Measurements from ENCODE around the gene SPTB. TPM values are rescaled to one million over a fixed set of nuclear protein-coding genes. Genes with fewer than 3 reads are reported as not detected.

SPTB gene
- total RNA-seq, 1 donor from 2014 or later: 1.9 TPM

DNA sequence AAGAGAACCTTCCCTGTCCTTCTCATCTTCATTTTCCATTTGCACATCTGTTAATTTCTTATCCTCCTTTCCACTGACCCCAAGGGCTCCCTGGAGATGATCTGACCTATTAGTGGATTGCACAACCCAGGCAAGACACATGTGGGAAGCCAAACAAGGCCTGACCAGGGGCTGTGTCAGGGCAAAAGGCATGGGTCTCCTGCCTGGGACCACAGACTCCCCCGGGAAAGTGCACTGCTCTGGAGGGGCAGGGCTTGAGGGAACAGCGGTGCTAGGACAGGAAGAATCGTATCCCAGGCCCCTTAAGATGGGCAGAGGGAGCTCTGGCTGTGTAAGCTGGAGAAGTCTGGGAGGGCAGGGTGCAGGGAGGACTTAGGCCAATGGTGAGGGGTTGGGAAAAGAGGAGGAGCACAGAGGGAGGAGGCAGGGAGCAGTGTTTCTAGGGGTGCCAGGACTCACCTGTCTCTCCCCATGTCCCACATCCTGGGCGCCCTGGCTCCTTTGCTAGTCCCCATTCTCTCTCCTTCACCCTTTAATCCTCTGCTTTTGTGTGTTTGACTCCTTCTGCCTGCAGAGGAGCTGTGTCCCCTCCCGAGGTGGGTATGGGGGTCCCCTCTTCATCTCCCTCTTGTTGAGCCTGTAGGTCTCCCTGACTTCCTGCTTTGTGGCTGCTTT is 150.2 kb downstream of the SPTB start:
- no peak for DNase-seq (ENCODE audit: low spot score)

DNA sequence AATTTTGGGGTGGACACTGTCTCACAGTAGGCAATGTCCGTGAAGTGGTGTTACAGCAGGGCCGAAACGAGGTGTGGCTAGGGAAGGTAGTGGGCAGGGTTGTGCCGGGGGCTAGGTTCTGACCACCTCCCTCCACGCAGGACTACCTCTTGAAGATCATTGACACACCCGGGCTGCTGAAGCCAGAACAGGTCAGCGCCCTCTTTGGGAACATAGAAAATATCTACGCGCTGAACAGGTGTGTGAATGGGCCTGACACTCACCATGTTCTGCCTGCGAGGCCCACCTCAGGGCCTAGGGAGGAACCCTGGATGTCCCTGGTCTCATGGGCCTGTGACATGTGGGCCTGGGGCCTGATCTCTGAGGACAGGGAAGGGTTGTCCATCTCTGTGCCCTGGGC is 150.9 kb downstream of the SPTB start:
- no peak for DNase-seq (ENCODE audit: low spot score)

DNA sequence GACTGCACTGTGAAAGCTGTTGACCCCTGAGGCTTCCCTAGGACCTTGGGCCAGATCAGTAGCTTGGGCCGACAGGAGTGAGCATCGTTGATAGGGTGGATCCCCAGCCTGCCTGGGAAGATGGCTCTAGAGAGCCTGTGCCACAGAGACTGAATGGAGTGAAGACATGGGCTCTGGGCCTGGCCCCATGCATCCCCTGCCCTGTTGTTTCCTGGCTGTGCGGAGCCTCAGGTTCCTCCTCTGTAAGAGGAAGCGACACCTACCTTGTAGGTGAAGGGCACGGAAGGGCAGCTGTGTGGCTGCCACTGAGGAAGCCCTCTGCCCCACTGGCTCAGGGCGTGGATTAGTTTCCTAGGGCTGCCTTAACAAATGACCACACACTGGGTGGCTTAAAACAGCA is 151.6 kb downstream of the SPTB start:
- no peak for DNase-seq (ENCODE audit: low spot score)

DNA sequence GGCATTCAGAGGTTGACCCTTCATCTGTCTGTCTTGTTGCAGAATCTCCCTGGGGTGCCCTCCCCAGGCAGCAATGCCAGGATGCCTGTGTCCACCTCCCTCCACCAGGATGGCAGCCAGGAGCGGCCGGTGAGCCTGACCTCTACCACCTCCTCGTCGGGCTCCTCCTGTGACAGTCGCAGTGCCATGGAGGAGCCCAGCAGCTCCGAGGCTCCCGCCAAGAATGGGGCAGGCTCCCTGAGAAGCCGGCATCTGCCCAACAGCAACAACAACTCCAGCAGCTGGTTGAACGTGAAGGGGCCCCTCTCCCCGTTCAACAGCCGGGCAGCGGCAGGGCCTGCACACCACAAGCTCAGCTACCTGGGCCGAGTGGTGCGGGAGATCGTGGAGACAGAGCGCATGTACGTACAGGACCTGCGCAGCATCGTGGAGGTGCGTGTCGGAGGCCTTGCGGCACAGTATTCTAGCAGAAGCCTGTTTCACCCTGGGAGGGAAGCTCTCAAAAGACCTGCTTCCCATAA is 152.1 kb downstream of the SPTB start:
- no peak for DNase-seq (ENCODE audit: low spot score)

DNA sequence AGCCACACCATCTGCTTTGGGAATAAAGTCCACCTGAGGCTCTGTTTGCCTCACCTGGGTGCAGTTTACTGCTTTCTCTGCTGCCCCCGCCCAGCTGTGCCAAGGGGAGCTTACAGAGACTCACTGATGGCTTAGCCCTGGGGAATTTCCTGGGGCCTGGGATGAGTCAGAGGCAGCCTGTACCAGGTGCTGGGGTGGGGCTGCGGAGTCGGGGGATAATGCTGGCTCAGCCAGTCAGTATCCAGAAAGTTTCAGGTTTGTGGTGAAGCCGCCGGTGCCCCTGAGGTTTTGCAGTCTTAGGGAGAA is 153.2 kb downstream of the SPTB start:
- peak; percentile 74 for DNase-seq (ENCODE audit: low spot score)

DNA sequence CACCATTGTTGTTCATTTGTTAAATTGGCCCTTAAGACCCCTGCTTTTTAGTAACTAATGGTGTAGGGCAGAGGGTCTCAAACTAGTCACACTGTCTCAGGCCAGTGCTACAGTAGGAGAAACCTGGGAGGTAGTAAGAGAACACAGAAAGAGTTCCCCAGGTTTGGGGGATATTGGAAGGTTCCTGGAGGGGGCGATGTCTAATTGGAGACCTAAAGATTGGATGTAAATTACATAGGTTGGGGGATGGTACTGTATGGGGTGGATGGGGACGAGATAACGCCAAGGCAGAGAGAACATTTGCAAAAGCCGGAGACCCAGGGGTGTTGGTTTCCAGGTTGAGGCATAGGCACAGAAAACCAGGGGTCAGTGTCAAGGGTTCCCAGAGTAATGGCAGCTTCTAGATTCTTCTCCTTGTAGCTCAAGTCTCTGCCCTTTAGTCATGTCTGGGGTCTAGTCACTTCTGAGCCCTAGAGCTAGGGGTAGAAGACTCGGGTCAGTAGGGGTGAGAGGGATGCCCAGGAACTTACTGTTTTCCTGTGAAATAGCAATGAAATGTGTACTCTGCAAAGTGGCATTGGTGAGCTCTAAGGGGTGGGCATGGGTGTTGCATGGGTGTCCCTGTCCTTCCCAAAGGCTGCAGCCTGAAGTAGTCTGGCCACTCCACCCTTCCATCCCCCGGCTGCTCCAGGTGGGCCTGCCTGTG is 153.7 kb downstream of the SPTB start:
- DNase-seq (ENCODE audit: low spot score): no peak

DNA sequence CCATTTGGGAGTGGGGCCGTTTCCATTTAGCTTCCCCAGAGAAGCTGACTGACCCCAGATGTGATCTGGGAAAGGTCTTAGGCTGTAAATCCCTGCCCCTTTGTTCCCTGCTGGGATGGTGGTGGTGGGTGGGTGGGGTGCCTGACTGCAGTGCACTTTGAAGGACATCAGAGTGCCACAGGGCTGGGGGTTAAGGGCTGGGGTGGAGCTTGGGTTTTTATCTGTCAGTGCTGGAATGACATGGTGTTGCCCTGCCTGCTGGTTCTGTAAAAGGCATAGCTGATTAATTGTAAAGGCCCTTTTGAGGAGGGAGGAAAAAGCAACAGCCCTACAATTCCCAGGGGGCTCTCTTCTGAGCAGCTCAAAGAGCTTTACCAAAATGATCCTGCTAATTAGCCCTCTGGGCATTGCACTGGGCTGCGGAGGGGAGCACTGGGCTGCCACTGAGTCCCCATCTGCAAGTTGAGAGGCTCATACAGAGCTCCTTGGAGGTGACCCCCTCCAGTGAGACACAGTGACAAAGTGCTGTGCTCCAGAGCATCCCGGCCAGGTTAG is 154.4 kb downstream of the SPTB start:
- no peak for DNase-seq (ENCODE audit: low spot score)

DNA sequence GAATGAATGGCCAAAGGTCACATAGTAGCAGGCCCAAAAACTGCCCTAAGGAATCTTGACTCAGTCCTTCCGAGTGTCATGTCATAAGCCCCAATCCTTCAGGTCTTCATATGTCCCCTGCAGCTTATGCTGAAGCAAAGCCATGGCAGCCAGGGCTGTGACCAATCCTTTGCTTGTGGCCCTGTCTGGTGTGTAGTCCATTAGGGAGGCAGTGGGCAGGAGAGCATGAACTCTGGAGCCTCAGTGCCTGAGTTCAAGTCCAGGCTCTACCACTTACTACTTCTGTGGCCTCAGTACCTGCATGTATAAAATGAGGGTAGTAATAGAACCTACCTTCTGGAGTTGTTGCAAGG is 155.2 kb downstream of the SPTB start:
- no peak for DNase-seq (ENCODE audit: low spot score)

DNA sequence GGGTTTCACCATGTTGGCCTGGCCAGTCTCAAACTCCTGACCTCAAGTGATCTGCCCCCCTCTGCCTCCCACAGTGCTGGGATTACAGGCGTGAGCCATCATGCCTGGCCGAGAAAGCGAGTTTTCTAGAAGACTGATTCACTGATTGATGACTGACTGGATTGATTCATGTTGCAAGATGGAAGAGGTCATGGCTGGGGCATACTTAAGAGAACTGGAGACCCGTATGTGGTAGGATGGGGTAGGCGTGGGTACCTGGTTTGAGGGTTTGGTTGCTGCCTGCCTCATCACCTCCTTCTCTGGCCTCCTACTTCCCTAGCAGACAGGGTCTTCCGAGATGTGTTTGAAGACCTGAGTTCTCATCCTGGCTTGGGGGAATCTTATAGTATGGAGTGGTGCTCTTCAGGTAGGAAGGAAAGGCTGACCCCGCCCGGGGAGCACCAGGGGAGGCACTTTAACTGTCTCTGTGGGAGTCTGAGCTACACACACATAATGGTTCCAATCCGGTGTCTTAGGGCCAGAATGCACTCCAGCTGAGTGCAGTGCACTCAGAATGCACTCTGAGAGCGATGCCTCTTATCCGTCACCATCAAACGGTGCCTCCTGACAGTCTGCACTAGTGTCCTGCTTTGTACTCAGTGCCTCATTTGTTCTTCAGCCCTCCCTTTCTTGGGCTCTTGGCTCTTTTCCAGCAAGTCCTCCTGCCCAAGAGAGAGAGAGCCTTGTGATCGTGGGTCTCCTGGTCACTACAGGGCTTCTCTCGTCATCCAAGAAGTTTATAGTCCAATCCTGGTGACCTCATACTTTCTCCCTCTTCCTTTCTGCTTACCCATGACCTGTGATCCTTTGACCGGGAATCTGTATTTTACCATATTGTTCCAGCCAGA is 155.8 kb downstream of the SPTB start:
- DNase-seq (ENCODE audit: low spot score): no peak

DNA sequence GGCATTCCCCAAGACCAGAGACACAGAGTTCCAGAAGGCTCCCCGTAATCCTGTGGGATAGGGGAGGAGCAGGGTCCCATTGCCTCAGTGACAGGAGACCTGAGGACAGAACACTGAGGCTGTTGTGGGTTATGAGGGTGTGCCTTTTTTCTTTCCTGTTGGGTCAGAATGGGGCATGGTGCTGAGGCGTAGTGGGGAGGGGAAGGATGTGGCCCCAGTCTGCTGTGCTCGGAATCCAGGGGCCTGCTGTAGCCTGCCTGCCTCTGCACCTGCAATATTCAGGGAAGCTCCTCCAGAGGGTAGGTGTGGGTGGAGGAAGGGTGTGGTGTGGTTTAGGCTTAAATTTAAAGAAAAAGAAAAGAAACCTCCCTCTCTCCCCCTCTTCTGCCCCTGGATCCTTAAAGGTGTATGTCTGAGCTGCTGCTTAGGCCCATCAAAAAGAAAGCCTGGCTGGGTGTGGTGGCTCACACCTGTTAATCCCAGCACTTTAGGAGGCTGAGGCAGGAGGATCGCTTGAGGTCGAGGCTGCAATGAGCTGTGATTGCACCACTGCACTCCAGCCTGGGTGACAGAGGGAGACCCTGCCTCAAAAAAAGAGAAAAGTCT is 156.8 kb downstream of the SPTB start:
- peak; percentile 73 for DNase-seq (ENCODE audit: low spot score)

DNA sequence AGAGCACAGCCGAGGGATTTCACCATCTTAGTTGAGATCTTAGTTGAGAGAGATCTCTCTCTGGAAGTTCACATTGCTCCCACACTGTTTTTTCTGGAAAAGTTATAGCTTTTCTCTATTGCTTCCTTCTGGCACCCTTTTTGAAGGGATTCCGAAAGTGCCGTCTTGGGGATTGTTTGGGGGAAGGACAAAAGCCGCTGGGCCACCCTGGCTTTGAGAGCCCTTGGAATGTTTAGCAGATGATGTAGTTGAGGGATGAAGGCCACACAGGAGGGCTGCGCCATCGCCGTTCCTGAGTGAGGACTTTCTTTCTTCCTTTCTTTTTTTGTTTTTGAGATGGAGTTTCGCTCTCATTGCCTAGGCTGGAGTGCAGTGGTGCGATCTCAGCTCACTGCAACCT is 157.8 kb downstream of the SPTB start:
- no peak for DNase-seq (ENCODE audit: low spot score)

DNA sequence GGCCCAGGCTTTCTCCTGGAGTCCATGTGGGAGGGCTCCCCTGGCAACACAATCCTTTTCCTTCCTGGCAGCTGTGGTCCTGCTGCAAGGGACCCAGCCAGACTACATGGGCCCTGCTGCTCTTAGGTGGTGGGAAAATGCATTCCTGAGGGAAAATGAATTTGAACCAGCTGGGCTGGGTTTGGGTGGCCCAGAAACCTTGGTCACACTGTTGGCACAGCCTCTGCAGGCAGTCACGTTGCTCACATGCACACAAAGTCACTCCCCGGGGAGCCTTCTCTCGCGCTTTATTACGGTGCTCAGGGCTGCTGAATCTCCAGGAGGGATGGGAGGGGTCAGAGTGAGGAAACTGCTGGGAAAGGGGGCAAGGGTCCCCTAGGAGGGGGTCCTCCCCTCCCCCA is 158.3 kb downstream of the SPTB start:
- DNase-seq (ENCODE audit: low spot score): peak; percentile 67

DNA sequence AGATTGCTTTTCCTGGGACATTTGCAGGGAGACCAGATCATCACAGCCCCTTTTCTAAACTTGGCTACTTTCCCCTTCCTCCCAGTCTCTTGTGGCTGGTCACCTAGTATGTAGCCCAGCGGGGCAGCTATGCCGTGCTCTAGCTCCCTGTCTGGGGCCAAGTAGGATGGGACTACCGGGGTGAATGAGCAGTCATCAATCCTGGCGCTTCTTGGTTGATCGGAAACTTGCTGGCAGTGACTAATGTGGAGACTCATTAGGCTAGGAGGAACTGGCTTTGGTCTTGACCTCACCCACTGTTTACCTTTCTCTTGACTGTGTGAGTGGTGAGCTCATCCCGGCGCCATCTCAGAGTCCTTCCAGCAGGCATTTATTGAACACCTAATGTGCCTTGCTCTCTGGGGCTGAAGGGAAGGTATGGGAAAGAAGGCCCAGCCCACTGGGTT is 159.6 kb downstream of the SPTB start:
- DNase-seq (ENCODE audit: low spot score): peak; percentile 73

DNA sequence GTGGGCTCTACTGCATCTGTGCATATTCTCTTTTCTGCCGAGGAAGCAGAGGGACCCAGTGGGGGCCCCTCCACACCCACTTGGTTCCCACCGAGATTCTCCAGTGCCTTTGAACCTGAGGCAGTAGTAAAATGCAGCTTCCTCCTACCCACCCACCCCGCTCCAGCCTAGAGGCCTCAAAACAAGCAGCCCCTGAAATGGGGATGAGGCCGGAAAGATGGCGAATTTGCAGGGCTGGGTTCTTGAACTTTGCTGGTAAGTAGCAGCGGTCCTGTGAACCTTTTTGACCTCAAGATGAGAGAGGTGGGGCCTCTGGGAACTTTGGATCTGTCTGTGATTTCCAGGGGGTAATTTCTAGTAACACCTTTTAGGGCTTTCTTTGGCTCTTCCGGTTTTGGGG is 160.1 kb downstream of the SPTB start:
- DNase-seq (ENCODE audit: low spot score): no peak

DNA sequence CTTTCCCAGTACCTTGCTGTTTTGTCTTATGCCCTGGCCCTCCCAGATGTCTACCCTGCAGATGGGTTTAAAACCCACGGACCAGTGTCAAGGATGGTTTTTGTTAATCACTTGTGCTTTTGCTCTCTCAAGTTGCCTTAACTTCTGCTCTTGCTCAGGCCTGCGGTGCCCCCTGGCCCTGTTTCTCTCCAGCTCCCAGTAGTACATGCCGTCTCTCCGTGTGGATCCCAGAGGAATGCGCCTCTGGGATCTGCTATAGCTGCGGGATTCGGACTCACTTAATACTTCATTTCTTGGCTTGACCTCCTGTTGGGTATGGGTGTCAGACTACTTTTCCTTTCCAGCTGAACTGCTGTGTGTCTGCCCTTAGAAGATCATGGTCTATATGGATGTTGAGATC is 160.9 kb downstream of the SPTB start:
- DNase-seq (ENCODE audit: low spot score): no peak

DNA sequence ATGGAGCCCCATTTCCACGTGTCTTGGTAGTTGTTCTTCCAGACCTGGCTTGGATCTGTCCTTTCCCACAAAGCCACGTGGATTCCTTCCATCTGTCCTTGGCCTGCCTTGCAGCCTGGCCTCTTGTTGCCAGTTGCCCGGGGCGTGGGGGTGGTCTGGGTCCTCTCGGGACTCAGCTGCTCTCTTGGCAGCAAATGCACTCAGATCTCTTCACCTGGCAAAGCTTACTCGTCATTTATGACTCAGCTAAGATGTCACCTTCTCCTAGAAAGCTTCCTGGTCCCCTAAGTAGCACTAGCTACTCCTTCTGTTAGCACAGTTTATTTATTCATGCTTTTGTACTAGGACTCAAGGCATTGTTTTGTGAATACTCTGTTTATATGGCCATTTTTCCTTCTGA is 161.8 kb downstream of the SPTB start:
- DNase-seq (ENCODE audit: low spot score): no peak

DNA sequence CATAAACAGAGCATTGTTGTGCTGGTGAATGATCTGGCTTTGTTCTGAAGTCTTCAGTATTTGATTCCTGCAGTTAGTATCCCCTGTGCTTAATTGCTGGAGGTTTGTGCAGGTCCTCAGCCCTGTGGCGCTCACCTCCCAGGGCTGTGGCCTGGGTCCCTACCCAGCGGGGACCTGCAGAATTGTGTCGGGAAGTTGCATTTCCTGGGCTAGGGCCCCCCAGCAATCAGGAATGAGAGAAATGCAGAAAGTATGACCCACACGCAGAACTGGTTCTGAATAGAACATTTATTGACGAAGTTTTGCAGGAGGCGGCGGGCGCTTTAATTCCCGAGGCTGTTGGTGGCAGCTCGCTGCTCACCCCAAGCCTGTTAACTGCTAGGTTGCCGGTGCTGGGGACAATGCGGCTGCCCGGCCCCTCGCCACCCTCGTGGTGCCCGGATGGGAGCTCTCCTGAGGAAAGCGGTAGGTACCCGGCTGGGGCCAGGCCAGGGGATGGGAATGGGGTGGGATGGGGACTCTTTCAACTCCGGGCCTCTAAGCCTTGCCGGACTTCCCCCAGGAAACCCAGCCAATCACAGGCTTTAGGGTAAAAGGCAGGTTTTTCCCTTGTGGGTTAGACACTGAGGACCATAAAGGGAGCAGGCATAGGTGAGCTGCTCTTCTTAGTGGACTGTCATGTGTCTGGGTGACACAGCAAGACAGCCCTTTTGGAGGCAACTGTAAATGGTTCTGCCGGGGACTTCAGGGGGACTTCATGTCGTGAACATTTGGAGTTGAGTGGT is 163.9 kb downstream of the SPTB start:
- DNase-seq (ENCODE audit: low spot score): no peak

DNA sequence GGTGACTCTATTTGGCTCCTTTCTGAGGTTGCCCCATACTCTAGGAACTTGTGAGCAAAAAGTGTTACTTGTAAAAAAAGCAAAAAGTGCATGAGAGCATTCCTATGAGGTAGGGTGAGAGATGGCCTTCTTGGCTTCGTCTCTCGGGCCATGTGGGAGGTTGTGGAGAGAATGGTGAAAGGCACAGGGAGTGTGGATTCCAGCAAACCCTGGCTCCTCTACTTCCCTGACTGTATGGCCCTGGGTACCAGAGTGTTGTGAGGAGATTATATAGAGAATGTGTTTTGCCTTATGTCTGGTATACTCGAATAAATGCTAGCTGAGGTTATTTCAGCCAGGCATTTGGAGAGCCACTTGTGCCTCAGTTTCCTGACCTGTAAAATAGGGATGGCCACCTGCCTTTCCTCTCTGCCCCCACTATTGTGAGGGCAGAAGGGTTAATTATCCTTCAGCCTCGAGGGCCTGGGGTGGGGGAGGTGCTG is 164.5 kb downstream of the SPTB start:
- no peak for DNase-seq (ENCODE audit: low spot score)

DNA sequence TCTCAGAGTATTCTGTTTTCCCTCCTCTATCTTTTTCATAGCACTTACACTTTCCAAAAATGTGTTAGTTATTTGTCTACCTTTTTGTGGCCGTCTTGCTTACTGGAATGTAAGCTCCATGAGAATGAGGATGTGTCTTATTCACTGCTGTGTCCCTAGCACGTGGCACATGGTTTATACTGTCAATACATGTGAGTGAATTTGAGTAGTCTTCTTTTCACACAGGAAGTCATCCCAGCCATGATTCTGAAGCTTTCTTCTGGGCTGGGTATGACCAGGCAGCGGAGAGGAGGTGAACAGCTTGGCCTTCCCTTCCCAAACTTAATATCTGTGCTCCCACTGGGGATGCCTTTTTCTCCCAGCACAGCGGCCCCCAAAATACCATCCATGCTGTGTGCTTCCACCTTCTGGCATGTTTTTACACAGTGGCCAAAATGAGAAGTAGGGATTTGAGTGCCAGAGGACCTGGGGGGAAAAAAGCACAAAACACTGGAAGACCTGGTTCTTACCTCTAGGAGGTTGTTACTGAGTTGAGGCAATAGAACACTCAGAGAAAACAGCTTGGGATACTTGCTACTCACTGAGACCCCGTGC is 165.2 kb downstream of the SPTB start:
- DNase-seq (ENCODE audit: low spot score): no peak

DNA sequence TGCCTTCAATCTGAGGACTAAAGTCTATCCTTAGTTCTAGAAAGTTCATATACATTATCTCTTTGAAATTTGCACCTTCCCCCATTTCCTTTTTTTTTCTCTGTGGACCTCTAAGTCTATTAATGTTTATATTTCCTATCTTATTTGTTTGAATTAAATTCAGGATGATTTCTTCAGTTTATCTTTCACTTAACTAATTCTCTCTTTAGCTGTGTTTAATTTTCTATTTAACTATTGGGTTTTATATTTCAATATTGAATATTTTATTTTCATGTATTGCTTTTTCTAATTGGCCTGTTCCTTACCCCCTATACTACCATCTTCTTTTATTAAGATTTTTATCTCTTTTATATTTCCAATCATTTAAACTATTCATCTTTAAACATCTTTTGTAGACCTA is 166.0 kb downstream of the SPTB start:
- no peak for DNase-seq (ENCODE audit: low spot score)

DNA sequence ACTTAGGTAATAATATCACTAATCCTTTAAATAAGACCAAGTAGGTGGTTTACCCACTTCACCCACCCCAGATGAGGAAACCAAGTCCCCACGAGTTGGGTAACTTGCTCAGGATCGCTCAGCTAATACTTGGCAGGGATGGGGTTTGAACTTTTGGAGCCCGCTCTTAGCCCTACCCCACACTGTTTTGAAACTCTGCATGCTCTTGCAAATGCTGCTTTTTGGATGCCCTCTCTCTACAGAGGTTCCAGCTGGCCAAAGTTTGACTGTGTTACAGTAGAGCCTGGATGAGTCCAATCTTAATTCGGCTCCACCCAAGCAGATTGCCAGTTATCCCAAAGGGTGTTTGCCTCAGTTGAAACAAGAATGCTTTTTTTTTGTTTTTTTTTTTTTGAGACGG is 168.7 kb downstream of the SPTB start:
- no peak for DNase-seq (ENCODE audit: low spot score)
